KBM-7 (cell line): ENCODE results near the gene NOS1.
"Not testable (repeated sequence)": the region's sequence is repeated elsewhere in the genome, so short reads cannot be mapped to it uniquely, and the experiment has no call there.

ENCODE experiments used
- DNase-seq: peaks from one replicate; pipeline ENCODE4 v3.0.0-alpha.2; 2015
- in situ Hi-C: fragments of 300-500 bp; cut with MboI; formaldehyde crosslinking; loops from 2 replicates; pipeline ENCODE4 v1.14.3; 2020; ENCODE audit warnings: low sequenced_read_pairs, low pct_unique_long_range_greater_than_20kb, mixed read lengths

The NOS1 gene

GRCh38 chr12:117227000-117227653 is 134.3 kb downstream of the NOS1 start:
- in situ Hi-C loops: no loop called here
- DNase-seq: no peak

- DNase-seq: no peak
- in situ Hi-C loops: no loop called here
Measured at GRCh38 chr12:117226505-117226904, 134.9 kb downstream of the NOS1 start.

- in situ Hi-C loops: no loop called here
- no peak for DNase-seq
Measured at GRCh38 chr12:117225179-117225578, 136.2 kb downstream of the NOS1 start.

- in situ Hi-C loops: loop anchor here (25.0 kb wide), 1 partner anchor 616 kb away; no protein-coding TSS in a partner anchor
- not testable (repeated sequence) for DNase-seq
Measured at GRCh38 chr12:117220947-117221346, 140.5 kb downstream of the NOS1 start.

DNA sequence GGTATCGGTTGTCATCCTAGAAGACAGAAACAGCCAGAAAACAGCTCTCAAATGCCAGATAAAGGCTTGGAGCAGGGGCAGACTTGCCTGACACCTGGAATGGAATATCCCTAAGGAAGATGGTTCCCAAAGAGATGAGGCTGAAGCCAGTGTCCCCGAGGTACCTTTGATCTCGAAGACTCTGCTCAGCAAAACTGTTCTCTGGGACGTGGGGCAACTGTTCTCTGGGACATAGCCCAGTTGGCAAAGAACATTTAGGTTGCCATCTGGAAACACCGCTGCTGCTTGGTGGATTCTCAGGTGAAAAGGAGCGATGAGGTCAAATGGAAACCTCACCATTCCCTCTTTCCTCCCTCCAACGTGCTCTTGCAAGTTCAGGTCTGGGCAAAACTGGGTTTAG is 143.3 kb downstream of the NOS1 start:
- no peak for DNase-seq
- in situ Hi-C loops: loop anchor here (25.0 kb wide), 1 partner anchor 619 kb away; no protein-coding TSS in a partner anchor

- in situ Hi-C loops: loop anchor here (25.0 kb wide), 1 partner anchor 621 kb away; no protein-coding TSS in a partner anchor
- DNase-seq: no peak
Measured at GRCh38 chr12:117216686-117217085, 144.7 kb downstream of the NOS1 start.

- no peak for DNase-seq
- in situ Hi-C loops: loop anchor here (25.0 kb wide), 1 partner anchor 623 kb away; no protein-coding TSS in a partner anchor
Measured at GRCh38 chr12:117214797-117215196, 146.6 kb downstream of the NOS1 start.

DNA sequence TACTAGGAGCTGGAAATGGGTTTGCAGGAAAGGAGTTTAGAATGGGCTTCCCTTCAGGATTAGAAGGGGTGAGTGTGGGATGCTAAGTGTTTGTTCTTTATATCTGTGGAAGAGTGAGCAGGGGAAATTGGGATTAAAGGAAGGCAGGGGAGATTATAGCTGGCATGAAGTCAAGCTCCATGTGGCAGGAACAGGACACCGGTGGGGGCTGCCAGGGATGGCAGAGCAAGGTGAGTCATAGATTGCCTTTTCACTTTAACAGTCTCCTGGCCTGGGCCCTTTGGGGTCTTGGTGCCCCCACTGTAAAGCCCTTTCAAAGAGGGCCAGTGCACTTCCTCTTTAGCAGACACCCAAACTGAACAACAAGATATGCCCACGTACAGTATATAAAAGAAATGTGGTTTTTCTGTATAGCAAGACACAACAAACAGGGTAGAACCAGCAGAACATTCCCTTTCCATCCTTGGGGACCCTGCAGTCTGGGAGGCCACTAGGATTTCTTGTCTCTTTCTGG is 148.1 kb downstream of the NOS1 start:
- in situ Hi-C loops: loop anchor here (25.0 kb wide), 1 partner anchor 624 kb away; no protein-coding TSS in a partner anchor
- DNase-seq: no peak

GRCh38 chr12:117212563-117213190 is 148.7 kb downstream of the NOS1 start:
- in situ Hi-C loops: loop anchor here (25.0 kb wide), 1 partner anchor 625 kb away; no protein-coding TSS in a partner anchor
- peak; percentile 77 for DNase-seq

DNA sequence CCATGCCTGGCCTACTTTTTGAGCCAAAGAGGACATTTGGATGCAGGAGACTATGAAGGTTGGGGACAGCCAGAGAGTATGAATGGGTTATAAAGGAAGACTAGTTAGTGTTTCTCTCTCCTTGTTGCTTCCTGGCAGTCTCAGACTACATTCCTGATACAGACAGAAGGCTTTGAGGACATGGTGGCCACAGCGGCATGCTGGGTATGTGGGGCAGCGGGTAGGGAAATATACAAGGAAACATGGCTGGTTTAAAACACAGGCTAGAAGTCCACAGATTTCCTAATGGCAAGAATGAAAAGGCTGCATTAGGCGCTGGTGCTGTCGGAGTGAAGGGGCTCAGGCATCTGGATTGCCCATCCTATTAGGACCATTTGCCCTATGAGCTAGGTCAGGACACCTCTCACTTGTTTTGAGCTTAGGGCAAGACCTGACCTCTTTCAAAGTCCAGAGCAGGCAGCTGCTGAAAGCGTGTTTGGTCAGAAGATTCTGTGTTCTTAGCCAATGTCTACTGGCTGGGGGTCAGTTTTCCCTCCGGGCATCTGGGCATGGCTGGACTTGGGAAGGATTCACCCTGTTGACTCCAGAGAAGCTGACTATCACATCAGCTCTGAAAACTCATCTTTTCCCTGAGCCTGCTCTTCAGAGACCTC is 151.0 kb downstream of the NOS1 start:
- DNase-seq: no peak

DNA sequence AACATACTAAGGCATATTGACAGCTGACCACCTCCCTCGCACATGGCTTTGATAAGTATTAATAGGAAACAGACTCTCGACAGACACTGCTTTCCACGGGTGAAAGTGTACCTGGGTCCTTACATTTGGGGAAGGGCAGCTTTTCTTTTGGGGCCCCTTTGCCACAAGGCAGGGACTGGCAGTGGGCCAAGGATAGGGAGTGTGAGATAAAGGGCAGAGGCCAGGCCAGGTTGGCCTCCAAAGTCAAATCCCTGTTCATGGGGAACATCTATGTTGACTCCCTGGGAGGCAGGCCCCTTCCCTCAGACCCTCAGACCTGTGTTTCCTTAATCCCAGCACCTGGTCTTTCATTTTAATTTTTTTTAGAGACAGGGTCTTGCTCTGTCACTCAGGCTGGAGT is 151.8 kb downstream of the NOS1 start:
- in situ Hi-C loops: loop anchor here (25.0 kb wide), 1 partner anchor 628 kb away; no protein-coding TSS in a partner anchor
- no peak for DNase-seq

More for the DNA sequence above, 151.0 kb downstream of the NOS1 start:
- in situ Hi-C loops: loop anchor here (25.0 kb wide), 1 partner anchor 627 kb away; no protein-coding TSS in a partner anchor

- in situ Hi-C loops: loop anchor here (25.0 kb wide), 1 partner anchor 628 kb away; no protein-coding TSS in a partner anchor
- DNase-seq: no peak
Measured at GRCh38 chr12:117208811-117209455, 152.5 kb downstream of the NOS1 start.

- in situ Hi-C loops: loop anchor here (25.0 kb wide), 1 partner anchor 629 kb away; no protein-coding TSS in a partner anchor
- DNase-seq: no peak
Measured at GRCh38 chr12:117208206-117208605, 153.2 kb downstream of the NOS1 start.

DNA sequence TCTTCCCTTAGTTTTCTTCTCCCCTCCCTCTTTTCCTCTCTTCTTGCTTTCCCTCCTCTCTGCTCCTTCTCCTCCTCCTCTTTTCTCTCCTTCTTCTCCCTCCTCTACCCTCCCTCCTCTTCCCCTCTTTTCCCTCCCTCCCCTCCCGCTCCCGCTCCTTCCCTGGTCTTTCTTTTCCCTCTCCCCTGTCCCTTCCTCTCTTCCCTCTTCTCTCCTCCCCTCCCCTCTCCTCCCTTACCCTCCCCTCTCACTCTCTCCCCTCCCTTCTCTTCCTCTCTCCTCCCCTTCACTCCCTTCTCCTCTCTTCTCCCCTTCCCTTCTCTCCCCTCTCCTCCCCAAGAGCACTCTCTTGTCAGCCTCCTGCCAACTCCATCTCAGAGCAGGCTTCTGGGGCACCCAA is 153.8 kb downstream of the NOS1 start:
- in situ Hi-C loops: loop anchor here (25.0 kb wide), 1 partner anchor 630 kb away; no protein-coding TSS in a partner anchor
- no peak for DNase-seq

DNA sequence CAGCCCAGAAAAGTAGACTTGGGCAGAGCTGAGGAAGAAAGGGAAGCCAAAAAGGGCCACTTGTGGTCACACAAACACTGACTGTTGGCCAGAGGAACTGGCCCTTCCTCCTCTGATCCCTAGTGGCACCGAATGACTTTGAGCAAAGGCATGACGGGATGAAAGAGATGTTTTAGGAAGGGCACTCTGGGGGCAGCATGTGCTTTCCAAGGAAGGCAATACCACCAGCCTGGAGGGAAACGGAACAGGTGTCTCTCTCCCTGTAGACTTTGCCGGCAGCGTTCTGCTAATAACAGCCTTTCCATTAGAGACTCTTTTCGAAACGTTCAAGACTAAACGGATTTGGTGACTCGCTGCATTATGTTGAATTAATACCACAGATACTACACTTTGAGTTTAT is 158.9 kb downstream of the NOS1 start:
- in situ Hi-C loops: loop anchor here (25.0 kb wide), 1 partner anchor 635 kb away; no protein-coding TSS in a partner anchor
- no peak for DNase-seq

GRCh38 chr12:117202033-117202432 is 159.4 kb downstream of the NOS1 start:
- in situ Hi-C loops: loop anchor here (25.0 kb wide), 1 partner anchor 635 kb away; no protein-coding TSS in a partner anchor
- no peak for DNase-seq

GRCh38 chr12:117199956-117200744 is 161.3 kb downstream of the NOS1 start:
- in situ Hi-C loops: loop anchor here (25.0 kb wide), 1 partner anchor 637 kb away; no protein-coding TSS in a partner anchor
- DNase-seq: not testable (repeated sequence)

DNA sequence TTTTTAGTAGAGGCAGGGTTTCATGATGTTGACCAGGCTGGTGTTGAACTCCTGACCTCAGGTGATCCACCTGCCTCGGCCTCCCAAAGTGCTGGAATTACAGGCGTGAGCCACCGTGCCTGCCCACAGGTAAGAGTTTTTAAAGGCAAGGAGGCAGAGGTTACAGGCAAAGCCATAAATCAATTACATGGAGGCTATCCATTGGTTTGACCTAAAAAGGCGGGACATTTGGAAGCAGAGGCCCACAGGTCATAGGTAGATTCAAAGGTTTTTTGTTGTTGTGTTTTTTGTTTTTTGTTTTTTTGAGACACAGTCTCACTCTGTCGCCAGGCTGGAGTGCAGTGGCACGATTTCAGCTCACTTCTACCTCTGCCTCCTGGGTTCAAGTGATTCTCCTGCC is 165.1 kb downstream of the NOS1 start:
- DNase-seq, in situ Hi-C loops: not testable (repeated sequence)
